ENCODE measurements around the gene EGF. TPM values are rescaled to one million over a fixed set of nuclear protein-coding genes. Genes with fewer than 3 reads are reported as not detected.
"Not testable (repeated sequence)": the region's sequence is repeated elsewhere in the genome, so short reads cannot be mapped to it uniquely, and the experiment has no call there.

Gene EGF
- total RNA-seq, result 1 to 10 TPM; 2.1 to 3.9 TPM
- long read RNA-seq, partial matches to known transcripts, result 1 of 1 reads
- long read RNA-seq, other reads (novel, unspliced or antisense), result 0 of 1 reads

DNA sequence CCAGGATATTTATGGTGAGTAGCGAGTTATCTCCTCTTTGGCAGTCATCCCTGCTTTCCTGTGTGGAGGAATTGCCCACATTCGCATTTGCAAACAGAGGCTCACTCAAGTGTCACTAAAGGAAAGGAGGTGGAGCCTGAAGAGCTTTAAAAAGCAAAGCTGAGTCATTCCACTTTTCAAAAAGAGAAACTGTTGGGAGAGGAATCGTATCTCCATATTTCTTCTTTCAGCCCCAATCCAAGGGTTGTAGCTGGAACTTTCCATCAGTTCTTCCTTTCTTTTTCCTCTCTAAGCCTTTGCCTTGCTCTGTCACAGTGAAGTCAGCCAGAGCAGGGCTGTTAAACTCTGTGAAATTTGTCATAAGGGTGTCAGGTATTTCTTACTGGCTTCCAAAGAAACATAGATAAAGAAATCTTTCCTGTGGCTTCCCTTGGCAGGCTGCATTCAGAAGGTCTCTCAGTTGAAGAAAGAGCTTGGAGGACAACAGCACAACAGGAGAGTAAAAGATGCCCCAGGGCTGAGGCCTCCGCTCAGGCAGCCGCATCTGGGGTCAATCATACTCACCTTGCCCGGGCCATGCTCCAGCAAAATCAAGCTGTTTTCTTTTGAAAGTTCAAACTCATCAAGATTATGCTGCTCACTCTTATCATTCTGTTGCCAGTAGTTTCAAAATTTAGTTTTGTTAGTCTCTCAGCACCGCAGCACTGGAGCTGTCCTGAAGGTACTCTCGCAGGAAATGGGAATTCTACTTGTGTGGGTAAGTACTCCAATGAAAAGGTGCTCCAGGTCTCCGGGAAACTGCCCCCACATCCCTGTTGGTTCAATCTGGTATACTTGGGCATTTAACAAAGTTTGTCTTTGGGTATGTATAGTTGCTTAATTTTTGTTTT, at the start of gene EGF:
TSS of gene EGF (plus strand) at position 178 of the 890 bp plus-strand sequence. CDS start at position 631, 453 bp downstream.
- intact Hi-C loops (cut with DNase I, micrococcal nuclease), result no loop called here
- ATAC-seq (peak; percentile 64), DNase-seq (no peak)

DNA sequence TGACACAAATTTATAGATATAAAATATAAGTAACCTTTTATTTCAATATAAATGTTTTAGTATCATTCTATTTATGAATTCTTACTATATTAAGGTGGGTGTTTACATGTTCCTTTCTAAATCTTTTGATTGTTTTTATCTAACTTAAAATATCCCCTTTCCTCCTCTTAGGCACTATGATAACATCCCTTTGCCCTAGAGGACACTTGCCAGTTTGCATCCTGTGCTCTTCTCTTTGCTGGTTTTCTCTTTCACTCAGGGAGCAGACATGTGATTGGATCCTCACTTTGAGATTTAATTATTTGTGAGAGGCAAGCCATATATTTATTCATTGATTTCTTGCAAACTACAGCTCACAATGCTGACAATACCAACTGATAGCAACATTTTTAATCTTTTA, 48.5 kb upstream of the EGF start:
- ATAC-seq (no peak), DNase-seq (no peak)
- intact Hi-C loops (cut with DNase I, micrococcal nuclease), result no loop called here

GRCh38 chr4:109870061-109870460, 42.6 kb upstream of the EGF start:
- no peak for DNase-seq
- intact Hi-C loops (cut with DNase I, micrococcal nuclease), result no loop called here
- no peak for ATAC-seq

DNA sequence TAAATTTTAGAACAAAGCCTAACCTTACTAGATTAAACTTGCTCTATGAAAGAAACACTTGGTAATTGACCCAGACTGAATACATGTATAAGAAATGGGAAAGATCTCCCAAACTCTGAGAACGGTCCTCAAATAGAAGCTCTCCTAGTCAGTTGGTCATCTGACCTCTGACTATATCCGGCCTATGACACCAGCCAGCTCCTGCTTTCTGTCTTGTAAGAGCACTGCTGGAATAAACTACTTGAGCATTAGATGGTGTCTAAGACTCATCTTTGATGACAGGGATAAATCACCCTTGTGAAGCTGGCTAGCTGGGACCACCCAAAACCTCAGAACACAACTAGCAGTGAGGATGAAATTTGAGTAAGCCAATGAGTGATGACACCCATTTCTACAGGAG, 40.6 kb upstream of the EGF start:
- ATAC-seq, result no peak

DNA sequence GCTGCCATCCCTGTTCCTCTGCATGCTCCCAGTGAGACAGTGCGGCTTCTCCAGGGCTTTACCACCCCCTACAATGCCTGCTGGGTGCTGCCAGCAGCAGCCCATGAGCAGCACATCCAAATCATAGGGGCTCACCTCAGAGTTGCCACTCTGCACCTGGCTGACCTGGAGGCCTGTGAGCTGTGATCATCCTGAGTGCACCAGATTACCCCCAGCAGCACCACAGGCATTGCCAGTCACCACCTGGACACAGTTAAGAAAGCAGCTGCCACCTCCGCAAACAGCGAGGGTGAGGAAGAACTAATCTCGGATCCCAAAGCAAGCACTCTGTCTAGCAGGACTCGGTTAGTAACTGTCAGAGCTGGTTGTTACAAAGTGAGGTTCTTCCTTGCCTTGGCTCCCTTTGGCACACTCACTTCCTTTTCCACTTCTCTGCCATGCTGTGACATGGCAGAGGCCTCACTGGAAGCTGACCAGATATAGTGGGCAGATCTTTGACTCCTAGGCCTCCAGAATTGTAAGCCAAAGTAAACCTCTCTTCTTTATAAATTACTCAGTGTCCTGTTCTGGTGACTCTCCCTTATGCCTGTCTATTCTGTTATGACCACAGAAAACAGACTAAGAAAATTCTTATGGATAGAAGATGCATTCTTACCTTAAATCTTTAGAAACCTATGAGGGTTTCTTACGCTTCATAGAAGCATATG, 39.6 kb upstream of the EGF start:
- intact Hi-C loops (cut with DNase I, micrococcal nuclease), result no loop called here
- ATAC-seq (no peak), DNase-seq (no peak)

More for the DNA sequence above, 40.6 kb upstream of the EGF start:
- no peak for DNase-seq
- intact Hi-C loops (cut with DNase I, micrococcal nuclease), result no loop called here

DNA sequence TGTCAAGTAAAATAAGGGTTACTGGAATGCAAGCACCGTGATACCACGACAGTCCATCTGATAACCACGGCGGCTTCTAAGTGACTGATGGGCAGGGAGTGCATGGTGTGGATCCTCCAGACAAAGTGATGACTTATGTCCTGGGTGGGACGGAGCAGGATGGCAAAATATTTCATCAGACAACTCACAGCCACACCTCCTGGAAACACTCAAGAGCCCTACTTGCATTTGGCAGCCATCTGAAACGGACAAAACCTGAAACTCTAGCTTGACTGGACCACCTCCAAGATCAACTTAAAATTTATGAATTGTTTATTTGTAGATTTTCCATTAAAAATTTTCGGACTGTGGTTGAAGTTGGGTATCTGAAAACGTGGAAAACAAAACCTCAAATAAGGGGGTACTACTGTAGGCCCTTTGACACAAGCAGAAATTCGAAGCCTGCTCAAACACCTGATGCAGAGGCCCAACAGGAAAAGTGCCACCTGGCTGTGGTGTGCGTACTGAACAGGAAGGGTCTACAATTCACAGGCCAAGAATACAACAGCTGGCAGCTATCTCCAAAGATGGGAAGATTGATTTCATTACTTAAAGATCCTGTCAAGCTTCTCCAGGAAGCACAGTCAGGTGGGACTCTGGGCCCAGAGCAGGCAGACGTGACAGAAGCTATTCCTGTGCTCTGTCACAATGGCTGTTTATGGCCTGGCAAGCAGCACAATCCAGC, 38.7 kb upstream of the EGF start:
- ATAC-seq, result no peak
- no peak for DNase-seq
- intact Hi-C loops (cut with DNase I, micrococcal nuclease), result no loop called here

- DNase-seq, result no peak
- no peak for ATAC-seq
- intact Hi-C loops (cut with DNase I, micrococcal nuclease), result no loop called here
Observed at GRCh38 chr4:109875106-109875505, 37.6 kb upstream of the EGF start.

- intact Hi-C loops (cut with DNase I, micrococcal nuclease); DNase-seq: not testable (repeated sequence)
Observed at GRCh38 chr4:109875553-109875952, 37.1 kb upstream of the EGF start.

DNA sequence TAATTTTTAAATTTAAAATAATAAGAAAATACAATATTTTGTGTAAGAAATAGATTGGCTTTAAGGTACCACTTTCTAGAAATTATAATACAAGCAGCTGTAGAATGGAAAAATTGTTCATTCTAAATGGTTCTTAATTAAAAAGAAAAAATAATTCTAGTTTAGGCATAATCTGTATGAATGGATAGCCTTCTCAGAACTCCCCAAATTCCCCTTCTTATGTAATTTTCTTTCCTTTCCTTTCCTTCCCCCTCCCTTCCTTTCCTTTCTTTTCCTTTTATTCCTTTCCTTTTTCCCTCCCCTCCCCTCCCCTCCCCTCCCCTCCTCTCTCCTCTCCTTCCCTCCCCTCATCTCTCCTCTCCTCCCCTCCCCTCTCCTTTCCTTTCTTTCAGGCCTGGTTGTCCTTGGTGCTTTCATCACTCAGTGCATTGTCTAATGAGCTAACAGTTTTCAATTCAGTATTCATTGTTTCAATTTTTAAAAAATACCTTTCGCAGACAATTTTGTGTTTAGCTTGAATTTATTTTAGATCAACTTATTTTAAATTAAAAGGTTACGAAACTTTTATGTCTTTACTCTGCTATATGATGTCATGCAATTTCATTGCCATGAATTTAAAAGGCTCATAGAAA, 35.9 kb upstream of the EGF start:
- no peak for DNase-seq
- no peak for ATAC-seq
- intact Hi-C loops (cut with DNase I, micrococcal nuclease), result no loop called here

More at GRCh38 chr4:109875553-109875952, 37.1 kb upstream of the EGF start:
- ATAC-seq, result not testable (repeated sequence)

DNA sequence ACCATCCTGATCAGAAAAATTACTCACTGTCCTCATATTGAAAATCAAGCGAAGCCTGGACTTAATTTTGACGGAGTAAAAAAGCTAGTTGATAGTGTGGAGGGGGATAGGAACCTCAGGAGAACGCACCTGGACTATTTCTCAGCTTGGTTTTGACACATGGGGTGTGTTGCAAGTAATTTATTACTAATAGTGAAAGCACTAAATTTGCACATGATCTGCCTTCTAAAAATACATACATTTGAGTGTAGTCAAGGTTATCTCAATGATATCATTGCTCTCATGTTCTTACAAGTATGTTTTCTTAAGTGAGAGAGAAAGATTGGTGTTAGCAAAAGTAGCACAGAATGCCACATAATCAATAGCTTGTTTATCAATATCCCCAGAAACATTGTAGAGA, 35.3 kb upstream of the EGF start:
- intact Hi-C loops (cut with DNase I, micrococcal nuclease), result no loop called here
- no peak for DNase-seq
- no peak for ATAC-seq

- intact Hi-C loops (cut with DNase I, micrococcal nuclease), result no loop called here
- ATAC-seq (no peak), DNase-seq (no peak)
Observed at GRCh38 chr4:109878355-109878754, 34.3 kb upstream of the EGF start.

DNA sequence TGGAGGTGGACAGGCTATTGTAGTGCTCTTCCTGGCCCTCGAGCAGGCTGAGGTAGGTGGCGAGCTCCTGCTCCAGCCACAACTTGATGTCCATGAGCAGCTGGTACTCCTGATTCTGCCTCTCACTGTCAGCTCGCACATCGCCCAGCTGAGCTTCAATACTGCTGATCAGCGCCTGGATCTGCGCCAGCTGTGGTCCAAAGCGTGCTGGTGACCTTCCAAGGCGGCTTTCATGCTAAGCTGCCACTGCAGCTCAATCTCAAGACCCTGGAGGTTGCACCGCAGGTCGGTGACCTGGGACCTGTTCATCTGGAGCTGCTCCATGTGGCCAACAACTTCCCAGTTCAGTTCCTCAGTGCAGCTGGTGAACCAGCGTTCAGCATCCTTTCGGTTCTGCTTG, 33.6 kb upstream of the EGF start:
- intact Hi-C loops (cut with DNase I, micrococcal nuclease), result no loop called here
- ATAC-seq (no peak), DNase-seq (no peak)

GRCh38 chr4:109879636-109880314, 32.9 kb upstream of the EGF start:
- DNase-seq (no peak), ATAC-seq (no peak)
- intact Hi-C loops (cut with DNase I, micrococcal nuclease), result no loop called here

GRCh38 chr4:109886303-109886702, 26.4 kb upstream of the EGF start:
- ATAC-seq, result no peak
- DNase-seq, result no peak
- intact Hi-C loops (cut with DNase I, micrococcal nuclease), result no loop called here

GRCh38 chr4:109887071-109887470, 25.6 kb upstream of the EGF start:
- ATAC-seq, result no peak
- DNase-seq, result no peak
- intact Hi-C loops (cut with DNase I, micrococcal nuclease), result no loop called here

DNA sequence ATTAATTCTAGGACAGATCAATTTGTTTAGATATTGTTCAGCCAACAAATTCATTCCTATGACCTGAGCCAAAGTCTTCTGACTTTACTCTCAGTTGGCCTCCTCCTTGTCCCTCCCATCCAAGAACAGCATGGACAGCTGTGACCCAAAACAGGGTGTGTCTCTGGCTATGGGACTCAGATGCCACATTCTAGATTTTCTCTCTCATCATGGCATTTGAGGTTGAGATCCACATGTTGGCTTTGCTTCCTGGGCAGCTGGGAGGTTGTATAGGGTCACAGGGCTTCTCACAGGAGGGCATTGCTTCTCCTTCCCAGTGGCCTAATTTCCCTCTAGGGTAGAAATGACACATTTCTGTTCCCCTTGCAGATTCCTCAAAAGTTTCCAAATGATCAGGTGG, 22.6 kb upstream of the EGF start:
- no peak for ATAC-seq
- no peak for DNase-seq
- intact Hi-C loops (cut with DNase I, micrococcal nuclease), result no loop called here

DNA sequence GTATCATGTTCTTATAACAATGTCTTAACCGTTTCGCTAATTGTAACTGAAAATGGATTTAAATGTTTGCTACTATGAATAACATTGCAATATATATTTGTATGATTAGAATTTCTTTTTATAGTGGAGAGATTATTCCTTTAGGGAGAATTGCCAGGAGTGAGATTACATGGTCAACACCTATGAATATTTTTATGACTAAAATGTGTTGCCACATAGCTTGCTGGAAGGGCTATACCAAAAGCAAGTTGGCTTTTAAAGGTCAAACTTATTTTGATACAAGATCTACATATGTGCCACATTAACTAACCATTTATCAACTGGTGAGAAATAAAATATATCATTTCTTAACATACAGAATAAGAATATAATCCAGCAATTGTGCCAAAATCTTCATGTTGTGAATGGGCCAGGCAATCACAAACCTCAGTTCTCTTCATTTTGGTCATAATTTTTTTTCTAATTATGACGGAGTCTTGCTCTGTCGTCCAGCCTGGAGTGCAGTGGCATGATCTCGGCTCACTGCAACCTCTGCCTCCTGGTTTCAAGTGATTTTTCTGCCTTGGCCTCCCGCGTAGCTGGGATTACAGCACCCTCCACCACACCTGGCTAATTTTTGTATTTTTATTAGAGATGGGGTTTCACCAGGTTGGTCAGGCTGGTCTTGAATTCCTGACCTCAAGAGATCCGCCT, 10.0 kb upstream of the EGF start:
- DNase-seq (no peak), ATAC-seq (no peak)
- intact Hi-C loops (cut with DNase I, micrococcal nuclease), result no loop called here

- DNase-seq (no peak), ATAC-seq (no peak)
- intact Hi-C loops (cut with DNase I, micrococcal nuclease), result no loop called here
Observed at GRCh38 chr4:109908731-109909130, 4.0 kb upstream of the EGF start.
